Thoracic aorta (tissue), 2 donors: Measurements from ENCODE around the gene COL6A6. TPM values are rescaled to one million over a fixed set of nuclear protein-coding genes. Genes with fewer than 3 reads are reported as not detected.

Experiments used
- ATAC-seq: fragments of 150-250 bp; one replicate; pipeline ENCODE4 v1.8.0; 2017; ENCODE audit warnings: low read depth; ENCODE audit not compliant: insufficient number of reproducible peaks, low FRiP score
- DNase-seq: peaks from one replicate; pipeline ENCODE4 v3.0.0-alpha.2; 2020; ENCODE audit warnings: low spot score
- H3K27ac ChIP-seq, 2 donors: fragments of 200-600 bp; sonication (generic); 1 replicate in 1 of 2; 2 replicates in 1 of 2; pipeline ENCODE4 v1.5.1; 2016; ENCODE audit warnings: mild to moderate bottlenecking in 2 of 2, moderate library complexity in 2 of 2
- H3K27me3 ChIP-seq: fragments of 200-600 bp; sonication (generic); replicated peaks from 2 replicates; pipeline ENCODE4 v1.6.0; 2016; ENCODE audit warnings: mild to moderate bottlenecking; ENCODE audit not compliant: insufficient read depth
- H3K36me3 ChIP-seq: fragments of 200-600 bp; sonication (generic); one replicate; pipeline ENCODE4 v1.5.1; 2016
- H3K4me1 ChIP-seq, 2 donors: fragments of 200-600 bp; sonication (generic); 1 replicate in 1 of 2; 2 replicates in 1 of 2; pipeline versions ENCODE4 v1.5.1 to v1.6.0; 2016; ENCODE audit warnings: low read depth in 2 of 2, mild to moderate bottlenecking in 1 of 2; ENCODE audit not compliant: control insufficient read depth in 1 of 2
- H3K4me3 ChIP-seq: fragments of 200-600 bp; sonication (generic); 2 replicates; pipeline ENCODE4 v1.5.1; 2016; ENCODE audit warnings: mild to moderate bottlenecking
- H3K9me3 ChIP-seq: fragments of 200-600 bp; sonication (generic); 2 replicates; pipeline ENCODE4 v1.5.1; 2016
- CTCF ChIP-seq: fragments of 200-600 bp; sonication (generic); IDR thresholded peaks from one replicate; pipeline ENCODE4 v1.5.1; 2019; ENCODE audit warnings: antibody characterized with exemption
- total RNA-seq, 2 donors: library from RNA; depleted of rRNA; stranded (reverse); fragments of >200 nt; gene quantifications; one replicate each; pipeline versions ENCODE4 v1.1.0 to v1.2.3, GENCODE V29; 2016

COL6A6 gene
- total RNA-seq, 2 donors from 2014 or later = 0.14 to 0.42 TPM

- no peaks in the 10 kb centered on the region for H3K4me1 ChIP-seq
- TF ChIP-seq CTCF = no peak
- H3K27ac ChIP-seq = no peak overlapping the region
- H3K9me3 ChIP-seq = no peaks in the 10 kb centered on the region
- H3K36me3 ChIP-seq = no peaks in the 10 kb centered on the region
- ATAC-seq (no peak), DNase-seq (no peak)
- H3K4me3 ChIP-seq = no peak overlapping the region
- no peaks in the 10 kb centered on the region for H3K27me3 ChIP-seq
These were observed 48.2 kb downstream of the COL6A6 start for GRCh38 chr3:130565224-130565623.

Other genes with a start within 250 kb of the COL6A6 start
- not detected for gene COL6A5, start 171.5 kb upstream of the COL6A6 start, total RNA-seq
- gene PIK3R4, start 229.7 kb downstream of the COL6A6 start, total RNA-seq = 10 to 100 TPM; 28.4 to 53.5 TPM